HTR-8/SVneo (cell line): Measurements from ENCODE around the gene DUSP28.

Experiments
- DNase-seq: peaks from one replicate; pipeline ENCODE4 v3.0.0; 2011; ENCODE audit warnings: low spot score, mixed read lengths; ENCODE audit not compliant: insufficient read length
- FAIRE-seq: peaks from 2 replicates; lab custom pipeline; 2011; peaks lifted over from hg19 to GRCh38; lab: Jason Lieb, UNC

DUSP28 gene

GRCh38 chr2:240596080-240596460 lies 35.9 kb downstream of the DUSP28 start:
- DNase-seq (no peak), FAIRE-seq (no peak)

GRCh38 chr2:240596491-240596931 lies 36.4 kb downstream of the DUSP28 start:
- no peak for FAIRE-seq
- no peak for DNase-seq

GRCh38 chr2:240597054-240597418 lies 36.9 kb downstream of the DUSP28 start:
- FAIRE-seq (no peak), DNase-seq (no peak)

- DNase-seq: no peak
- FAIRE-seq: no peak
Measured at GRCh38 chr2:240597419-240598181, 37.4 kb downstream of the DUSP28 start.

- FAIRE-seq: no peak
- no peak for DNase-seq
Measured at GRCh38 chr2:240598311-240598911, 38.3 kb downstream of the DUSP28 start.

GRCh38 chr2:240599141-240599583 lies 39.0 kb downstream of the DUSP28 start:
- FAIRE-seq (no peak), DNase-seq (no peak)

GRCh38 chr2:240600451-240600961 lies 40.3 kb downstream of the DUSP28 start:
- FAIRE-seq (no peak), DNase-seq (no peak)

- FAIRE-seq (no peak), DNase-seq (no peak)
Measured at GRCh38 chr2:240601061-240601830, 41.1 kb downstream of the DUSP28 start.

- no peak for DNase-seq
Measured at GRCh38 chr2:240601831-240602160, 41.6 kb downstream of the DUSP28 start.

GRCh38 chr2:240602266-240603050 lies 42.3 kb downstream of the DUSP28 start:
- FAIRE-seq: no peak
- DNase-seq: no peak

More at GRCh38 chr2:240601831-240602160, 41.6 kb downstream of the DUSP28 start:
- FAIRE-seq: no peak

GRCh38 chr2:240603081-240603835 lies 43.1 kb downstream of the DUSP28 start:
- FAIRE-seq (no peak), DNase-seq (no peak)

GRCh38 chr2:240603846-240604245 lies 43.7 kb downstream of the DUSP28 start:
- FAIRE-seq (no peak), DNase-seq (no peak)

GRCh38 chr2:240604291-240604938 lies 44.3 kb downstream of the DUSP28 start:
- FAIRE-seq (no peak), DNase-seq (peak; percentile 79)

GRCh38 chr2:240604939-240605716 lies 45.0 kb downstream of the DUSP28 start:
- DNase-seq (no peak), FAIRE-seq (no peak)

GRCh38 chr2:240605867-240606743 lies 45.9 kb downstream of the DUSP28 start:
- FAIRE-seq: no peak
- no peak for DNase-seq

- no peak for FAIRE-seq
- no peak for DNase-seq
Measured at GRCh38 chr2:240611601-240612210, 51.5 kb downstream of the DUSP28 start.
